Measurements from ENCODE around the gene DOK6.

DNA sequence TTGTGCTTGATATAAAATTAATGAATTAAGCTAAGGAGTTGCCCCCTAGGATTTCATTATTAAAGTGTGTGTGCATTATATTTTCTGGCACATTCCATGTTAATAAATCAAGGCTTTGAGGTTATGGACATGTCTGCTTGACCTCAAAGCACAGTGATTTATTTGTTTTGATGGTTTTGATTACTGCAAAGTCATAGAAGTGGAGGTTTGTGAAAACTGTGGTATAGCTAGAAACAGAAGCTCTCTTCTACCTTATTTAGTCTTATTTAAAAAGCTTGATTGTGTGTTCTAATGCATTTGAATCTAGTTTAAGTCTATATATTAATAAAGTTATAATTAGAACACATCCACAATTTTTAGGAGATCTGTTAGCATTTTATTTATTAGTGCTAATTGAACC lies 32.2 kb downstream of the DOK6 start:
- TF ChIP-seq TAF1 (IDR thresholded peaks at IDR 0.05; ENCODE audit: borderline replicate concordance, insufficient read depth, low read length) (no peak), POLR2AphosphoS5 (IDR thresholded peaks at IDR 0.05; ENCODE audit: low read depth, low read length) (no peak)

All from PFSK-1 (cell line).